H1 (cell line): ENCODE measurements around the gene HERC5. TPM values are rescaled to one million over a fixed set of nuclear protein-coding genes. Genes with fewer than 3 reads are reported as not detected.

ENCODE experiments used
- CTCF ChIA-PET: fragments of 300-600 bp; sonication (Branson Sonifier 250); formaldehyde crosslinking; loops from one replicate; lab custom pipeline; 2021; ENCODE audit not compliant: partially characterized antibody; lab: Charles Lee
- POLR2A ChIA-PET: fragments of 300-600 bp; sonication (Branson Sonifier 250); formaldehyde crosslinking; loops from one replicate; lab custom pipeline; 2021; ENCODE audit warnings: inconsistent platforms; ENCODE audit not compliant: partially characterized antibody; lab: Charles Lee
- DNase-seq, 2 experiments: peaks; one replicate each; pipeline versions ENCODE4 v3.0.0 to v3.0.0-alpha.2; 2010 to 2022; ENCODE audit warnings: low spot score in 2 of 2, low read depth in 1 of 2, mixed read lengths in 1 of 2
- FAIRE-seq: peaks from 2 replicates; lab custom pipeline; 2011; peaks lifted over from hg19 to GRCh38; lab: Jason Lieb, UNC
- H2AFZ ChIP-seq: 2 replicates; pipeline ENCODE4 v1.8.1; 2012; ENCODE audit warnings: low read length, inconsistent platforms
- H2AK5ac ChIP-seq: 2 replicates; pipeline ENCODE4 v1.6.1; 2013; ENCODE audit warnings: low read depth, low read length
- H2BK120ac ChIP-seq: replicated peaks from 2 replicates; pipeline ENCODE3; 2013; ENCODE audit warnings: low read depth, low read length, inconsistent platforms
- H2BK12ac ChIP-seq: 2 replicates; pipeline ENCODE4 v1.6.1; 2013; ENCODE audit warnings: low read depth, low read length
- H2BK15ac ChIP-seq: 2 replicates; pipeline ENCODE4 v1.6.1; 2013; ENCODE audit warnings: low read length
- H2BK20ac ChIP-seq: 2 replicates; pipeline ENCODE4 v1.6.1; 2013; ENCODE audit warnings: low read length
- H2BK5ac ChIP-seq: 2 replicates; pipeline ENCODE4 v1.6.1; 2013; ENCODE audit warnings: low read depth, low read length
- H3K14ac ChIP-seq: 2 replicates; pipeline ENCODE4 v1.6.1; 2013; ENCODE audit warnings: inconsistent platforms; ENCODE audit not compliant: insufficient read length
- H3K18ac ChIP-seq: 2 replicates; pipeline ENCODE4 v1.6.1; 2013; ENCODE audit warnings: low read length; ENCODE audit errors: extremely low read depth
- H3K23ac ChIP-seq: 2 replicates; pipeline ENCODE4 v1.6.1; 2013; ENCODE audit warnings: inconsistent platforms; ENCODE audit not compliant: insufficient read length
- H3K23me2 ChIP-seq: 2 replicates; pipeline ENCODE4 v1.6.1; 2013; ENCODE audit warnings: low read depth, low read length
- H3K27ac ChIP-seq: 2 replicates; pipeline ENCODE4 v1.6.1; 2011; ENCODE audit warnings: low read depth, low read length, inconsistent platforms
- H3K27me3 ChIP-seq, 4 experiments: replicated peaks in 1 of 4; 1 replicate in 1 of 4; 2 replicates in 3 of 4; pipeline versions ENCODE4 v1.6.1 to v1.8.1; 2011 to 2013; ENCODE audit warnings: low read length in 3 of 4, mild to moderate bottlenecking in 3 of 4, inconsistent platforms in 2 of 4, mixed read lengths in 2 of 4, moderate library complexity in 1 of 4; ENCODE audit not compliant: control insufficient read depth in 3 of 4, insufficient read depth in 3 of 4; ENCODE audit errors: extremely low read depth in 1 of 4
- H3K36me3 ChIP-seq, 4 experiments: 2 replicates each; pipeline versions ENCODE4 v1.6.1 to v1.8.1; 2011 to 2013; ENCODE audit warnings: mild to moderate bottlenecking in 4 of 4, low read length in 3 of 4, moderate library complexity in 2 of 4, control low read depth in 1 of 4, inconsistent platforms in 1 of 4; ENCODE audit not compliant: insufficient read depth in 4 of 4, control insufficient read depth in 2 of 4
- H3K4ac ChIP-seq: replicated peaks from 2 replicates; pipeline ENCODE3; 2013; ENCODE audit warnings: low read length, low read depth, mixed read lengths, inconsistent platforms; ENCODE audit not compliant: insufficient read length
- H3K4me1 ChIP-seq, 4 experiments: replicated peaks in 1 of 4; 1 replicate in 1 of 4; 2 replicates in 3 of 4; pipeline versions ENCODE4 v1.6.1 to v1.8.1; 2011 to 2013; ENCODE audit warnings: low read length in 3 of 4, inconsistent platforms in 2 of 4, mixed read lengths in 1 of 4; ENCODE audit not compliant: insufficient read depth in 4 of 4, control insufficient read depth in 3 of 4
- H3K4me2 ChIP-seq, 2 experiments: 2 replicates each; pipeline versions ENCODE4 v1.6.1 to v1.8.1; 2011 to 2013; ENCODE audit warnings: low read depth in 2 of 2, low read length in 2 of 2, control low read depth in 1 of 2, inconsistent platforms in 1 of 2, mild to moderate bottlenecking in 1 of 2; ENCODE audit not compliant: insufficient read depth in 1 of 2
- H3K4me3 ChIP-seq, 4 experiments: fragments of 200-600, 300-600 bp in 1 of 4; sonication (generic), shearing (Covaris generic), sonication (Bioruptor Twin) in 1 of 4; 2 replicates each; pipeline versions ENCODE4 v1.5.1 to v1.8.1; 2011 to 2016; ENCODE audit warnings: low read length in 4 of 4, low read depth in 3 of 4, control low read depth in 2 of 4, inconsistent platforms in 2 of 4, mild to moderate bottlenecking in 2 of 4, mixed read lengths in 1 of 4, moderate library complexity in 1 of 4; ENCODE audit not compliant: insufficient read depth in 2 of 4; ENCODE audit errors: extremely low read depth in 1 of 4
- H3K56ac ChIP-seq: replicated peaks from 2 replicates; pipeline ENCODE3; 2013; ENCODE audit warnings: low read depth, mild to moderate bottlenecking, mixed read lengths, low read length, inconsistent platforms; ENCODE audit not compliant: insufficient read length
- H3K79me1 ChIP-seq: 2 replicates; pipeline ENCODE4 v1.6.1; 2013; ENCODE audit warnings: low read depth, low read length, control low read depth
- H3K79me2 ChIP-seq, 2 experiments: 2 replicates each; pipeline versions ENCODE4 v1.6.1 to v1.8.1; 2012 to 2013; ENCODE audit warnings: low read length in 2 of 2, mild to moderate bottlenecking in 2 of 2, inconsistent platforms in 1 of 2; ENCODE audit not compliant: insufficient read depth in 2 of 2, control insufficient read depth in 1 of 2
- H3K9ac ChIP-seq, 4 experiments: replicated peaks in 1 of 4; 1 replicate in 1 of 4; 2 replicates in 3 of 4; pipeline versions ENCODE4 v1.6.1 to v1.8.1; 2011 to 2013; ENCODE audit warnings: low read depth in 3 of 4, low read length in 3 of 4, control low read depth in 2 of 4, mild to moderate bottlenecking in 2 of 4, moderate library complexity in 2 of 4, inconsistent platforms in 1 of 4; ENCODE audit errors: extremely low read depth in 1 of 4
- H3K9me3 ChIP-seq, 2 experiments: 2 replicates each; pipeline versions ENCODE4 v1.6.1 to v1.8.1; 2012 to 2013; ENCODE audit warnings: mild to moderate bottlenecking in 2 of 2, moderate library complexity in 2 of 2, control low read depth in 1 of 2, inconsistent platforms in 1 of 2, low read depth in 1 of 2, low read length in 1 of 2, mixed read lengths in 1 of 2; ENCODE audit not compliant: insufficient read depth in 2 of 2
- H4K20me1 ChIP-seq, 2 experiments: replicated peaks in 1 of 2; 2 replicates each; pipeline versions ENCODE3 to v1.8.1; 2011 to 2013; ENCODE audit warnings: inconsistent platforms in 2 of 2, low read length in 2 of 2, mild to moderate bottlenecking in 1 of 2; ENCODE audit not compliant: insufficient read depth in 2 of 2, control insufficient read depth in 1 of 2
- H4K5ac ChIP-seq: 2 replicates; pipeline ENCODE4 v1.6.1; 2013; ENCODE audit warnings: low read length, low read depth, mixed read lengths, inconsistent platforms; ENCODE audit not compliant: insufficient read length
- H4K8ac ChIP-seq: 2 replicates; pipeline ENCODE4 v1.8.0; 2013; ENCODE audit warnings: mild to moderate bottlenecking, moderate library complexity, low read length, inconsistent platforms; ENCODE audit not compliant: insufficient read depth; ENCODE audit errors: extremely low read depth
- H4K91ac ChIP-seq: replicated peaks from 2 replicates; pipeline ENCODE3; 2013; ENCODE audit warnings: low read length, mixed read lengths, inconsistent platforms; ENCODE audit not compliant: insufficient read length
- CTCF ChIP-seq, 3 experiments: IDR thresholded peaks; 1 replicate in 2 of 3; 2 replicates in 1 of 3; pipeline versions ENCODE4 v1.5.1 to v1.6.1; 2011; ENCODE audit warnings: low read length in 3 of 3, mild to moderate bottlenecking in 3 of 3, inconsistent platforms in 2 of 3, low read depth in 1 of 3, moderate library complexity in 1 of 3; ENCODE audit not compliant: insufficient read depth in 1 of 3; ENCODE audit errors: control extremely low read depth in 1 of 3
- YY1 ChIP-seq: IDR thresholded peaks from 2 replicates; pipeline ENCODE4 v1.6.1; 2011; ENCODE audit warnings: low read depth, mild to moderate bottlenecking, low read length
- WGBS, 2 experiments: shearing (Covaris generic) in 1 of 2; methylation state at CpG; one replicate each; pipeline versions ENCODE4 v1.1.6 to v1.1.7; 2013 to 2015; ENCODE audit warnings: low lambda C conversion rate in 2 of 2, mixed read lengths in 2 of 2, inconsistent platforms in 1 of 2, low coverage in 1 of 2, missing lambda C conversion rate in 1 of 2; ENCODE audit not compliant: insufficient replicate concordance in 2 of 2, insufficient coverage in 1 of 2, insufficient read length in 1 of 2; ENCODE audit errors: extremely low coverage in 1 of 2, missing lambda C conversion rate in 1 of 2; 5-methylcytosine and 5-hydroxymethylcytosine counted together
- polyA plus RNA-seq, 7 experiments: library from polyadenylated mRNA; depleted of rRNA in 3 of 7; stranded (reverse) in 5 of 7; unstranded in 2 of 7; fragments of >200 nt in 5 of 7; fragments of 200-250 nt in 2 of 7; gene quantifications; 1 replicate in 5 of 7; 2 replicates in 1 of 7; 4 replicates in 1 of 7; pipeline versions ENCODE4 v1.2.1 to v1.2.3, GENCODE V29; 2011 to 2013; ENCODE audit warnings: missing spikeins in 2 of 7, mixed read lengths in 2 of 7
- total RNA-seq: library from RNA; stranded (reverse); fragmentation: NEBNext Ultra II Directional; extraction: Animal tissue kit (Norgen Biotek cat#: 25700); gene quantifications from 2 replicates; pipeline ENCODE4 v1.2.1, GENCODE V29; 2021

HERC5 gene
- total and polyA plus RNA-seq, 2 of the 8 experiments (the other 6 are each of a cell fraction or from before 2014, with no cell fraction given) = 6.6 to 20.7 TPM

GRCh38 chr4:88435987-88436693, 20.8 kb upstream of the HERC5 start:
- Histone ChIP-seq H3K18ac (no peak overlapping the region), H2BK12ac (no peak overlapping the region), H3K4me3 (no peak overlapping the region), H3K23ac (no peak overlapping the region), H4K20me1 (no peaks in the 10 kb centered on the region), H3K14ac (no peak overlapping the region), H3K9ac (no peak overlapping the region), H3K23me2 (no peaks in the 10 kb centered on the region; the same call in 1 of the 2 replicates), H3K79me2 (no peaks in the 10 kb centered on the region), H3K36me3 (no peaks in the 10 kb centered on the region; a peak in 1 of 8 replicates), H3K27ac (no peak overlapping the region), H2BK15ac (no peak overlapping the region), H3K4ac (no peak overlapping the region), H4K91ac (no peak overlapping the region), H3K79me1 (no peaks in the 10 kb centered on the region), H3K9me3 (no peaks in the 10 kb centered on the region; a peak in 1 of 4 replicates), H3K4me2 (no peak overlapping the region), H4K8ac (no peak overlapping the region), H2AFZ (no peak overlapping the region), H2BK5ac (no peak overlapping the region), H4K5ac (no peak overlapping the region), H3K27me3 (no peaks in the 10 kb centered on the region), H2BK120ac (no peak overlapping the region), H2BK20ac (no peak overlapping the region), H3K4me1 (peaks cover 0 to 4% (median 0%) of the 10 kb centered on the region in 4 experiments; a peak in 2 of 7 replicates), H3K56ac (no peak overlapping the region), H2AK5ac (no peak overlapping the region)
- DNase-seq (no peak), FAIRE-seq (no peak)
- ChIA-PET POLR2A (no interaction called here), CTCF (interaction anchor here (0.7 to 0.9 kb wide), 2 partner anchors 8 to 97 kb away, joined by 3 read pairs; no protein-coding TSS in a partner anchor)
- TF ChIP-seq CTCF (IDR thresholded peaks at IDR 0.05; ENCODE audit: control extremely low read depth in 1 of 3, insufficient read depth in 1 of 3, low read depth in 1 of 3, low read length in 3 of 3) (no peak), YY1 (no peak)
- WGBS, 2 experiments = 100% methylated on average over 1 of the region's 1 CpG; no CpG with 5 or more reads in 1 of the 2 experiments
